GM21390 (cell line): ENCODE results near the gene LAGE3.

ENCODE experiments used
- ATAC-seq: cut with Tn5 transposase; IDR thresholded peaks from one replicate; pipeline ENCODE4 v1.9.1; 2021; ENCODE audit not compliant: unreplicated experiment

The LAGE3 gene

DNA sequence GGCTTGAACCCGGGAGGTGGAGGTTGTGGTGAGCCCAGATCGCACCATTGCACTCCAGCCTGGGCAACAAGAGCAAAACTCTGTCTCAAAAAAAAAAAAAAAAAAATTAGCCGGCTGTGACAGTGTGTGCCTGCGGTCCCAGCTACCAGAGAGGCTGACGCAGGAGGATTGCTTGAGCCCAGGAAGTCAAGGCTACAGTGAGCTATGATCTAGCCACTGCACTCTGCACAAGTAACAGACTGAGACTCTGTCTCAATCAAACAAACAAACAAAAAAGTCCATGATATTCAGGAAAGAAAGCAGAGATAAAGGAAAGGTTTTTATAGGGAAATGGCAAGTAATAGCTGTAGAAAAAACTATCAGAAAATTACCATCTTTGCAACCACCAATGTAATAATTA, 2.1 kb upstream of the LAGE3 start:
- no peak for ATAC-seq

DNA sequence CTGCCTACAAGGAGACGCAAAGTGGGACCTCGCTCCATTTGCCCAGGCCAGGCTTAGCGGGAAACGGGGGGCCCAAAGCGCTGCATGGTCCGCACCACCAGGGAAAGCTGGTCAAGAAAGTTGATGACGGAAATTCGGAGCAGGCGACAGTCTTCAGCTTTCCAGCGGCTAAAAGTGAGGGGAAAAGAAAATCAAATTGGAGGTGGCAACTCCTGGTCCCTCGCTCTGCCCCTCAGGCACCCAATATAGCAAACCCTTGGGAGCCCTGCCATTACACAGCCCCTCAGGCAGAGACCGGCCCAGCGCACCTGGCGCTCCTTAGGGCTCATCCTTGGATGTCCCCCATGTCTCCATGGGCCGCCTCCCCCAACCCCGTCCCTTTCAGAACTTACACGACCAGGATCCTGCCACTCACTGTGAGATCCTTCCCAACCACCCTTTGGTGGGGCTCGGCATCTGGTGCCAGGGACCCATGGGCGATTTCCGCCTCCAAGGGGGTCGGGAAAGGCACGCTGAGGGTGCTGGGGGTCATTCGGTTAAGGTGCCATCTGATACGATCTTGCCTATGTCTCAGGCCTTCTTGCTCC, 1.1 kb downstream of the LAGE3 start:
- no peak for ATAC-seq

DNA sequence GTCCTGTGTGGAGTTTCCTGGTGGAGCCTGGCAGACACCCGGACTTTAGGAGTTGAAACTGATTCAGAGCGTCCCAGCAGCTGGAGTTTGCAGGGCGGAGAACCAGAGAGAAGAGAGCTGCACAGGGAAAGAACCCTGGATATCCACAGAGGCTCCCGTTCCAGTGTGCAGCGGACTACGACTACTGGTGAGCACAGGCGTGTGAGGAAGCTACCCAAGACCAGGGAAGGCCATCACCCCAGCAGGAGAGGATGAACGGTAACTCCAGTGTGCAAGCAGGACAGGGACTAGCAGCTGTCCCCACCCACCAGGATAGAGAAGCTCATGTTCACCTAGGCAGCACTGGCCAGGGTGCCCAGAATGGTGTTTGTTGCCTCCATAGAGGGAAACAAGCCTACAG, 2.3 kb downstream of the LAGE3 start:
- ATAC-seq, result no peak

DNA sequence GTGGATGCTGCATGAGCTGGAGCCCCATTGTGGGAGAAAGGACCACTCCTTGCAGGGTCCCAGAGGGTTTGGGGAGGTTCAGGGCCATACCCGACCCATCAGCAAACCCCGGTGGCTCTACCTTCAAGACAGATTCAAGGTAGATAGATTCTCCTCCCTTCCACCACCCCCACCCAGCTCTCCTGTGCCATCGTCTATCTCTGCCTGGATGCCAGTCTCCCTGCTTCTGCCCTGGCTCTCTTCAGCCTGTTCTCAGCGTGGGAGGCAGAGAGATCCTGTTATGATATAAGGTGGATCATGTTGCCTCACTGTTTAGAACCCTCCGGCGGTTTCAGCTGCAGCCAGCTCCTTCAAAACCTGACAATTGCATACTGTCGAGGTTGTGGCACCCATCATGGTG, 5.4 kb downstream of the LAGE3 start:
- no peak for ATAC-seq

DNA sequence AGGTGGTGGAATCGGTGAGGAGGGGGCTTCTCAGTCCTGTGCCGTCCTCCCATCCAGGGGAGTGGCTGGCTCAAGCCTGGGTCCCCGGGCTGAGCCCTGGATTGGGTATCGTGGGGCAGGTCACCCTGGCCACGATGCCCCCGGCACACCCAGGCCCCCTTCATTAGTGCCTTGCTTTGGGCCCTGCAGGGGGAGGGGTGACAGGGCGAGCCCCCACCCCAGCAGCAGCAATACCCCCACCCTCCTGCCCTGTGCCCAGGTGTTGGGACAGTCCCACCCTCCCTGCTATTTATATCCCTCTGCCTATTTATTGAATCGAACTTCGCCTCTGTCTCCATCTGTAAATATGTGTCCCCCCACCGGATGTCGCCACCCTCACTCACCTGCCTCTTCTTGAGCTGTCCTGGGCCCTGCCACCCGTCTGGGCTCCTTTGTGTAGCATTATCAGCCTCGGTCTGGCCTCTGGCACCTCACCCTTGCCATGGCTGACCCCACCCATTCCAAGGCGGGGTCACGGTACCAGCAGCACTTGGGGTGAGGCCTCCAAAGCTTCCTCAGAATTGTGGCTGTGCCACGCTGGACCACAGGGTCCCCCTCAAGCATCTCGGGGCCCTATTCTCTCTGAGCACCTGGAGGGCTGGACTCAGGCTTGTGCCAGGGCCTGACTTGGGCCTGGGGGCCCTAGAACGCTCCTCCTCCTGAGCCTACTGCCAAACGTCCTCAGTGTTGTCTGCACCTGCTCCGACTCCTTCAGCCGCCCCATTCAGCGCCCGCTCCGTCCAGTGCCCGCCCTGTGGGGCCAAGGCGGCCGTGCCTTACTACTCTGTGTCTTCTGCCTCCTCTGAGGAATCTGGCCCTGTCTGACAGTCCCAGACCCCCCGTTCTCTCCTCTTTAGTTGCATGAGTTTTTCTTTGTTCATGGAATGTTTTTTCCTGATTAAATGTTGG, 6.1 kb downstream of the LAGE3 start:
- no peak for ATAC-seq

DNA sequence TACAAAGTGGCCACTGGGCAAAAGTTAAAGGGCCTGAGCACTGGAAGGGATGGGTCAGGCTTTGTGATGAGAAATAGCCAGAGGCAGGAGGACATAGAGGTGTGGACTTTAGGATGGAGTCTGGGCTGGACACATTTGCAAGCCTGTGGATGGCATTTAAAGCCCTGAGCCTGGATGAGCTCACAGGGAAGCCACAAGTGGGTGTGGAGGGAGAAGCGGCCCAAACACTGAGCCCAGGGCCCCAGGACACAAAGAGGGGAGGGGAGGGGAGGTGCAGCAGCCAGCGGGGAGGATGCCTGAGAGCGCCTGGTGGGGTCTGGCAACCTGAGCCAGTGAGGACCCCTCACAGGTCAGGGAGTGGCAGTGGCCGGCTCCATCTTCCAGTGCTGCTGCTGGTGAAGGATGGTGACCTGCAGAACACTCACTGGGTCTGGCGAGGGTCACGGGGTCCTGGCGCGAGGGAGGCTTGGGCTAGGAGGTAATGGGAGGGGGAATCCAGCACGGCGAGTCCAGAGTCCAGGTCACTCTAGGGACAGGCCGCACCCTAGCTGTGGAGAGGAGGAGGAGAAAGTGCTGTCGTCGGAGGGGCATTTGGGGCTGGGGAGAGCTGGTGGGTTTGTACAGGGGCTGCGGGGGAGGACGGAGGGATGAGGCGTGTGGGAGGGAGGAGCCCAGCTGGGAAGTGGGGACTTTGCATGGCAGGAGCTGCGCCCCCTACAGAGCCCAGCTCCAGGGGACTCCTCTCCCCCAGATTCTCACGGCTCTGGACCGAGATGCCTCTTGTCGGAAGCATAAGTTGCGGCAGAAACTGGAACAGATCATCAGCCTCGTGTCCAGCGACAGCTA, 7.0 kb downstream of the LAGE3 start:
- no peak for ATAC-seq

DNA sequence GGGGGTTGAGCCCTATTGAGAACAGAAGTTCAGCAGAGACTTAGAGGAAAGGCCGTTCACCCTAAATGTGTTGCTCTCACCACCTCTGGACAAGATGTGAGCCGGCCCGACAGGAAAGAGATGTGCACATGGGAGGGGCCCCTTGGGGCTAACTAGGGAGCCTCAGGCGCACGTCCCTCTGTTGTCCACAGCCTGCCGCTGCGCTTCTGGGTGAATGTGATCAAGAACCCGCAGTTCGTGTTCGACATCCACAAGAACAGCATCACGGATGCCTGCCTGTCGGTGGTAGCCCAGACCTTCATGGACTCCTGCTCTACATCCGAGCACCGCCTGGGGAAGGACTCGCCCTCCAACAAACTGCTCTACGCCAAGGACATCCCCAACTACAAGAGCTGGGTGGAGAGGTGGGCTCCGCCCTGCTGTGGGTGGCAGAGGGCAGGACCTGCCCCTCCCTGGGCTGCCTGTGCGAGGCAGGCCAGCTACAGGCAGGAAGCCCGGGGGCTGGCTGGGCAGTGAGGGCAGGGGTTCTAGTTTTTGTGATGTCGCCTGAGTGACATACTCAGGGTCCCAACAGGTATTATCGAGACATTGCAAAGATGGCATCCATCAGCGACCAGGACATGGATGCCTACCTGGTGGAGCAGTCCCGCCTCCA, 8.0 kb downstream of the LAGE3 start:
- ATAC-seq, result no peak

DNA sequence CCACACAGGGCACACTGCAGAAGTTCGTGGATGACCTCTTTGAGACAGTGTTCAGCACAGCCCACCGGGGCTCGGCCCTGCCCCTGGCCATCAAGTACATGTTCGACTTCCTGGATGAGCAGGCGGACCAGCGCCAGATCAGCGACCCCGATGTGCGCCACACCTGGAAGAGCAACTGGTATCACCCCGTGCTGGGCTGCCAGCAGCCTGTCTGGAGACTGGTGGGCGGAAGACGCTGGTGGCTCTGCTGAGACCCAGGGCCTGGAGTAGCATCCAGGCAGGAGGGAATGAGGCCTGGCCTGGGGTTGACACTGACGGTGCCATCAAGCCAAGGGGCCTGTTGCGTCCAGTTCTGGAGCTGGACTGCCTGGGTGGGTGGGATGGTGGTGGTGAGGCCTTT, 8.6 kb downstream of the LAGE3 start:
- no peak for ATAC-seq

DNA sequence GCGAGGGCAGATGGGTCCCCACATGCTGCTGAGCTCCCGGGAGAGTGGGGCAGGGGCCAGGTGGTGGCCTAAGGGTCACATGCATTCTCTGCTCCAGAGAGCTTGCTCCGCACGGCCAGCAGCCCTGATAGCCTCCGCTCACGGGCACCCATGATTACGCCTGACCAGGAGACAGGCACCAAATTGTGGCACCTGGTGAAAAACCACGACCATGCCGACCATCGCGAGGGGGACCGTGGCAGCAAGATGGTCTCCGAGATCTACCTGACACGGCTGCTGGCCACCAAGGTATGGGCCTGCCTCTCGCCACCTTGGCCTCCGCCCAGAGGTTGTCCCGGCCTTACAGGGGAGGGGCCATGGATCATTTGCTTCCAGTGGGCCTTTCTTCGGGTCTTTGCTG, 9.2 kb downstream of the LAGE3 start:
- ATAC-seq, result no peak

DNA sequence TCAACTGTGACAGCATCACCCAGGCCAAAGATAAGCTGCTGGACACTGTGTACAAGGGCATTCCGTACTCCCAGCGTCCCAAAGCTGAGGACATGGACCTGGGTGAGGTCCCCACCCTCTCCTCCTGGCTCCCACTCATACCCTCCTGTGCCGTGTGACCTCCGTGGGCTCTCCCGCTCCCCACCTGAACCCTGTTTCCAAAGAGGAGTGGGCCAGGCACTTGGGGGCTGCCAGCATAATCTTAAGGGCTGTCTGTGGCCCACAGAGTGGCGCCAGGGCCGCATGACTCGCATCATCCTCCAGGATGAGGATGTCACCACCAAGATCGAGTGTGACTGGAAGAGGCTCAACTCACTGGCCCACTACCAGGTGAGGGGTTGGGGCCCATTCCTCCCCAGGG, 10.0 kb downstream of the LAGE3 start:
- no peak for ATAC-seq

DNA sequence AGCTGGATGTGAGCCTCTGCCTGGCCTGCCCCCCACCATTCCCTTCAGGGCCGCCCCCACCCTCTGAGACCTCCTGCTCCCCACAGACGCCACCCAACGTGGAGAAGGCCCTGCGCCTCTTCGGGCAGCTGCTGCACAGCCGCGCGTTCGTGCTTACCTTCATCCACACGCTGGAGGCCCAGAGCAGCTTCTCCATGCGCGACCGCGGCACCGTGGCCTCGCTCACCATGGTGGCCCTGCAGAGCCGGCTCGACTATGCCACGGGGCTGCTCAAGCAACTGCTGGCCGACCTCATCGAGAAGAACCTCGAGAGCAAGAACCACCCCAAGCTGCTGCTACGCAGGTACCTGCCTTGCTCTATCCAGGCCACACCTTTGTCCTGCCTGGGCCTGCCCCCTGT, 10.9 kb downstream of the LAGE3 start:
- ATAC-seq, result no peak

DNA sequence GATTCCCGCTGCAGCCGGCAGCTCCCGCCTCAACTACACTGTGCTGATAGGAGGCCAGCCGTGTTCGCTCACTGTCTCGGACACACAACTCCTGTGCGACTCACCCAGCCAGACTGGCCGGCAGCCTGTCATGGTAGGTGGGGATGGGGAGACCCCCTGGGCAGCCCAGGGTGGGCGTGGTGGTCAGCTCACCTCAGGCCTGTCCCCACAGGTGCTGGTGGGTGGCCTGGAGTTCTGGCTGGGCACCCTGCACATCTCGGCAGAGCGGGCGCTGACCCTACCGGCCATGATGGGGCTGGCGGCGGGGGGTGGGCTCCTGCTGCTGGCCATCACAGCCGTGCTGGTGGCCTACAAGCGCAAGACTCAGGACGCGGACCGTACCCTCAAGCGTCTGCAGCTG, 11.5 kb downstream of the LAGE3 start:
- ATAC-seq, result no peak

DNA sequence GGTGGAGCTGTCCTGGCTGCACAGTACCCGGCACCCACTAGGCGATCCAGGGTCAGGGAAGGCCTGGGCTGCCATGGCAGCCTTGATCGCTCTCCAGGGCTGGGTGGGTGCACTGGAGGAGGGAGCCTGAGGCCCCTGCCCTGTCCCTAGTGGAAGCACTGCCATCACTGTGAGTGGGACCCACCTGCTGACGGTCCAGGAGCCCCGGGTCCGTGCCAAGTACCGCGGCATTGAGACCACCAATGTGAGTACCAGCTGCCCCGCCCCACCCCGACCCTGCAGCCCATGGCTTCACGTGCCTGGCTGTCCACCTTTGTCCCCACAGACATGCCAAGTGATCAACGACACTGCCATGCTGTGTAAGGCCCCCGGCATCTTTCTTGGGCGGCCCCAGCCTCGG, 12.2 kb downstream of the LAGE3 start:
- no peak for ATAC-seq

DNA sequence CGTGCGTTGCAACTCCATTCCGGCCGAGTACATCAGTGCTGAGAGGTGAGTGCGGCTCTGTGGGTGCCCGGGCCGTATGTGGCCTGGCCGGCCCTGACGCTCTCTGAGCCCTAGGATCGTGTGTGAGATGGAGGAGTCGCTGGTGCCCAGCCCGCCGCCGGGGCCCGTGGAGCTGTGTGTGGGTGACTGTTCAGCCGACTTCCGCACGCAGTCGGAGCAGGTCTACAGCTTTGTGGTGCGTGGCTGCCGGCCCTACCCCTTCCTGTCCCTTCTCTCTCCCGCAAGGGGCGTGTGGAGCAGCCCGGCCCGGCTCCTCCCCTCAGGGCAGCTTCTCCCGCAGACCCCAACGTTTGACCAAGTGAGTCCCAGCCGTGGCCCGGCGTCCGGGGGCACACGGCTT, 13.0 kb downstream of the LAGE3 start:
- ATAC-seq, result no peak

DNA sequence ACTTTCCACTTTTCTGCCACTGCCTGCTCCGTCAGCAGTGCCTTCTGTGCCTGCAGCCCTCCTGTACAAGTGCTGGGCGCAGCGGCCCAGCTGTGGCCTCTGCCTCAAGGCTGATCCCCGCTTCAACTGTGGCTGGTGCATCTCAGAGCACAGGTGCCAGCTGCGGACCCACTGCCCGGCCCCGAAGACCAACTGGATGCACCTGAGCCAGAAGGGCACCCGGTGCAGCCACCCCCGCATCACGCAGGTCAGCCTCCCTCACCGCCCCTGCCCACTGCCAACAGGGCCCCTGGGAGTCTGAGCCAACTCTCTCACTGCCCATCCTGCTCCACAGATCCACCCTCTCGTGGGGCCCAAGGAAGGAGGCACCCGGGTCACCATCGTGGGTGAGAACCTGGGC, 13.5 kb downstream of the LAGE3 start:
- ATAC-seq, result no peak

DNA sequence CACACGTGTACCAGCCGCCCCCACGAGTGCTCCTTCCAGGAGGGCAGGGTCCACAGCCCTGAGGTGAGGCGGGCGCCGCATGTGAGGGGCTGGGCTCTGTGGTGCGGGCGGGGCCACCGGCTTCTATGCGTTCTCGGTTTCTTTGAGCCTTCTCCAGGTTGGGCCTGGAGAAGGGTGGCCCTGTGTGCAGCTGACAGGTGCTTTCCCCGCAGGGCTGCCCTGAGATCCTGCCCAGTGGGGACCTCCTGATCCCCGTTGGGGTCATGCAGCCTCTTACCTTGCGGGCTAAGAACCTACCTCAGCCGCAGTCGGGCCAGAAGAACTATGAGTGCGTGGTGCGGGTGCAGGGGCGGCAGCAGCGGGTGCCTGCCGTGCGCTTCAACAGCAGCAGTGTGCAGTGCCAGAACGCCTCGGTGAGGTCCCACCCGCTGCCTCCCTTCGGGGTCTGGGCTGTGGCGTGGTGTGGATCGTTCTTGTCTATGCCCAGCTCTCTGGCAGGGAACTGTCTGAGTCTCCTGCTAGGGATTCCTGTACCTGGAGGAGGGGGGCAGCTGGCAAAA, 14.2 kb downstream of the LAGE3 start:
- ATAC-seq, result no peak

DNA sequence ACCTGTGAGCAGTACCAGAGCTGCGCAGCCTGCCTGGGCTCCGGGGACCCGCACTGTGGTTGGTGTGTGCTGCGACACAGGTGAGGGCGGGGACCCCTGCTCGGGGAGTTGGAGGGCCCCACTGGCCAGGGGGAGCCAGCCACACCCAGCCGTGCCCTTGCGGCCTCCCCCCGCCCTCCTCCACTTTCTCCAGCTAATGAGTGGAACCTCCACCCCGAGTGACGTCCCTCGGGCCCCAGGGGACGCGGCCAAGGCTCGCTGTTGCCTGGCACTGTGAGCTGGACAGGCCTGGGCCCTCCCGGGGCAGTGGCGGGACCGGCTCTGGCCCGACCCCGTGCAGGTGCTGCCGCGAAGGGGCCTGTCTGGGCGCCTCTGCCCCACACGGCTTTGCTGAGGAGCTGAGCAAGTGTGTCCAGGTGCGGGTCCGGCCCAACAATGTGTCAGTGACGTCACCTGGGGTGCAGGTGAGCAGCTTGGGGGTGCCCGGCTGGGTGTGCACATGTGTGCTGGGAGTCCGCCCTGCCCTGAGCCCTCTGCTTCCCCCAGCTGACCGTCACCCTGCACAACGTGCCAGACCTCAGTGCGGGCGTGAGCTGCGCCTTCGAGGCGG, 15.4 kb downstream of the LAGE3 start:
- no peak for ATAC-seq

DNA sequence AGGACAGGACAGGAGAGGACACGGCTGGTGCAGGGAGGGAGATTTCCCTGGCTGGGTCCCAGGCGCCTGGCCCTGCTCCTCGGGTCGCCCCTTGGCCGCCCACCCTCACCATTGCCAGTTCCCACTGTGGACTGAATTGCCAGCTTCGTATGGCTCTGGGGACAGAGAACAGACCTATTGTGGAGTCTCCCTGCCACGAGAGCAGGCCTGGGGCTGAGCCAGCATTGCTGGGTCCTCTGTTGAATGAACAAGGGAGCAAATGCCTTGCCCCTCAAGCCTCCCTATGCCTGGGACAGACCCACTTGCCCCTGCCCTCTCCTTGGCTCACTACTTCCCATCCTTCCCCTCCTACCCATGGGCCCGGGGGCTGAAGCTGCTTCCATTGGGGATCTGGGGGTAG, 16.7 kb downstream of the LAGE3 start:
- ATAC-seq, result no peak

DNA sequence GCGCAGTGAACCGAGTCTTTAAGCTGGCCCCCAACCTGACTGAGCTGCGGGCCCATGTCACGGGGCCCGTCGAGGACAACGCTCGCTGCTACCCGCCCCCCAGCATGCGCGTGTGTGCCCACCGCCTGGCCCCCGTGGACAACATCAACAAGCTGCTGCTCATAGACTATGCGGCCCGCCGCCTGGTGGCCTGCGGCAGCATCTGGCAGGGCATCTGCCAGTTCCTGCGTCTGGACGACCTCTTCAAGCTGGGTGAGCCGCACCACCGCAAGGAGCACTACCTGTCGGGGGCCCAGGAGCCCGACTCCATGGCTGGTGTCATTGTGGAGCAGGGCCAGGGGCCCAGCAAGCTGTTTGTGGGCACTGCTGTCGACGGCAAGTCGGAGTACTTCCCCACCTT, 18.8 kb downstream of the LAGE3 start:
- no peak for ATAC-seq

DNA sequence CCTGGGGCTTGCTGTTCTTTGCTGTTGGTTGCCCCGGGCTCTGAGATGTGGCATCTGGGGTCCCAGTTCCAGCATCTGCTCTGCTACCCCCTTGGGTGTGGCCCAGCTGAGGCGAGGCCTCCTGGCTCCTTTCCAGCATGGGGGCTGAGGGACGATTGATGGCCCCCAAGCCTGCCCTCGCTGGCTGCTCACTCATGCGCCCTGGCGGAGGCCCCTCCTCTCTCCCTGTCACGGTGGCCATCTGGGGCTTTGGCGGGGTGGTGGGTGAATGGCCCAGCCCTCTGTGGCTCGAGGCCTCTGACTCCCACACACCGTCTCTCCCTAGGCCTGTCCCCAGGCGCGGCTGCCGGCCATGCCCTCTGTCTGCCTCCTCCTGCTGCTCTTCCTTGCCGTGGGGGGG, 19.2 kb downstream of the LAGE3 start:
- ATAC-seq, result no peak
